Measurements from ENCODE around the gene HDAC1. TPM values are rescaled to one million over a fixed set of nuclear protein-coding genes. Genes with fewer than 3 reads are reported as not detected.
A peak's percentile ranks its signal among the peaks of the same experiment; 100 is the strongest.

HDAC1 gene
- total and polyA plus RNA-seq, 2 of the 13 experiments (the other 11 are each of a cell fraction or from before 2014, with no cell fraction given): 93.5 to 189 TPM

- no peak for TF ChIP-seq ZNF616 (CRISPR knock-in tag; IDR thresholded peaks at IDR 0.05; ENCODE audit: low read depth)
- TF ChIP-seq PLRG1 (conservative IDR thresholded peaks at IDR 0.05): no peak
- TF ChIP-seq KMT2A (CRISPR knock-in tag; IDR thresholded peaks at IDR 0.05): peak; percentile 51; the same call in 1 of the 2 replicates
- TF ChIP-seq CBX1 (IDR thresholded peaks at IDR 0.05; ENCODE audit: low read depth): no peak
- no peak for TF ChIP-seq ATRX (CRISPR knock-in tag; IDR thresholded peaks at IDR 0.05; ENCODE audit: borderline replicate concordance)
- TF ChIP-seq ZNF10 (CRISPR knock-in tag; IDR thresholded peaks at IDR 0.05; ENCODE audit: borderline replicate concordance, low read depth): no peak
- no peak for TF ChIP-seq NKX3-1 (CRISPR knock-in tag; IDR thresholded peaks at IDR 0.05)
- TF ChIP-seq ZNF746 (CRISPR knock-in tag; IDR thresholded peaks at IDR 0.05): peak; percentile 42; the same call in 1 of the 2 replicates
- TF ChIP-seq NPAS2 (CRISPR knock-in tag; IDR thresholded peaks at IDR 0.05; ENCODE audit: borderline replicate concordance): no peak
- TF ChIP-seq KDM5A (IDR thresholded peaks at IDR 0.05; ENCODE audit: borderline replicate concordance, low read length): no peak
- no peak for TF ChIP-seq NR3C1 (CRISPR knock-in tag; IDR thresholded peaks at IDR 0.05)
- TF ChIP-seq ZNF766 (CRISPR knock-in tag; IDR thresholded peaks at IDR 0.05; ENCODE audit: borderline replicate concordance): no peak
- TF ChIP-seq ZNF382 (CRISPR knock-in tag; IDR thresholded peaks at IDR 0.05; ENCODE audit: borderline replicate concordance): no peak
- no peak for TF ChIP-seq SETDB1 (CRISPR knock-in tag; IDR thresholded peaks at IDR 0.05; ENCODE audit: borderline replicate concordance)
- TF ChIP-seq NCOA5 (CRISPR knock-in tag; IDR thresholded peaks at IDR 0.05): no peak
- no peak for TF ChIP-seq KDM4B (CRISPR knock-in tag; IDR thresholded peaks at IDR 0.05)
- no peak for TF ChIP-seq ZNF562 (CRISPR knock-in tag; IDR thresholded peaks at IDR 0.05; ENCODE audit: borderline replicate concordance)
- TF ChIP-seq MIXL1 (CRISPR knock-in tag; IDR thresholded peaks at IDR 0.05): peak; percentile 52; the same call in 1 of the 2 replicates
- TF ChIP-seq PITX1 (CRISPR knock-in tag; IDR thresholded peaks at IDR 0.05): peak; percentile 81
- no peak; the same call in 1 of the 2 replicates for TF ChIP-seq RCOR2 (CRISPR knock-in tag; IDR thresholded peaks at IDR 0.05)
- peak; percentile 52 for TF ChIP-seq XRCC5 (optimal IDR thresholded peaks at IDR 0.05; ENCODE audit: low read length)
- TF ChIP-seq KDM5B (CRISPR knock-in tag; IDR thresholded peaks at IDR 0.05; ENCODE audit: borderline replicate concordance): no peak; the same call in 1 of the 2 replicates
- no peak for TF ChIP-seq ZSCAN20 (CRISPR knock-in tag; IDR thresholded peaks at IDR 0.05; ENCODE audit: borderline replicate concordance)
- no peak for TF ChIP-seq NAIF1 (CRISPR knock-in tag; IDR thresholded peaks at IDR 0.05; ENCODE audit: borderline replicate concordance)
- no peak for TF ChIP-seq ATF6 (CRISPR knock-in tag; conservative IDR thresholded peaks at IDR 0.05)
- no peak for TF ChIP-seq POGK (CRISPR knock-in tag; conservative IDR thresholded peaks at IDR 0.05)
- no peak; the same call in none of the 2 replicates for TF ChIP-seq NFKBIZ (CRISPR knock-in tag; IDR thresholded peaks at IDR 0.05)
- TF ChIP-seq CREB1 (IDR thresholded peaks at IDR 0.05): no peak
- peak; percentile 85 for TF ChIP-seq CREB1 (CRISPR knock-in tag; IDR thresholded peaks at IDR 0.05)
- peak; percentile 65 for TF ChIP-seq NCOR1 (IDR thresholded peaks at IDR 0.05; ENCODE audit: borderline replicate concordance, low read length)
- TF ChIP-seq ZSCAN30 (CRISPR knock-in tag; IDR thresholded peaks at IDR 0.05): no peak
- no peak for TF ChIP-seq EEA1 (CRISPR knock-in tag; IDR thresholded peaks at IDR 0.05; ENCODE audit: borderline replicate concordance)
Observed at GRCh38 chr1:32321712-32322291, 29.9 kb downstream of the HDAC1 start (continued).

Data from HepG2 (cell line).